Measurements from ENCODE around the gene TNFRSF11A. TPM values are rescaled to one million over a fixed set of nuclear protein-coding genes. Genes with fewer than 3 reads are reported as not detected.

TNFRSF11A gene
- total RNA-seq, 2 experiments from 2014 or later: 3.1 to 3.5 TPM

GRCh38 chr18:62374410-62374965, 49.4 kb downstream of the TNFRSF11A start:
- Mint-ChIP-seq H3K4me3 (no peak overlapping the region), H3K27me3 (ENCODE audit: low read depth) (no peaks in the 10 kb centered on the region), H3K27ac (no peak overlapping the region), H3K4me1 (ENCODE audit: low read depth) (no peaks in the 10 kb centered on the region), H3K36me3 (ENCODE audit: low read depth) (no peaks in the 10 kb centered on the region), H3K9me3 (no peaks in the 10 kb centered on the region)
- CTCF ChIA-PET: no interaction called here
- DNase-seq: no peak
- intact Hi-C loops (cut with micrococcal nuclease): no loop called here

- Mint-ChIP-seq H3K27me3 (ENCODE audit: low read depth) (no peaks in the 10 kb centered on the region), H3K4me3 (no peak overlapping the region), H3K4me1 (ENCODE audit: low read depth) (no peaks in the 10 kb centered on the region), H3K27ac (no peak overlapping the region), H3K9me3 (no peaks in the 10 kb centered on the region), H3K36me3 (ENCODE audit: low read depth) (no peaks in the 10 kb centered on the region)
- CTCF ChIA-PET: no interaction called here
- intact Hi-C loops (cut with micrococcal nuclease): no loop called here
- no peak for DNase-seq
Measured at GRCh38 chr18:62377131-62377807, 52.2 kb downstream of the TNFRSF11A start.

DNA sequence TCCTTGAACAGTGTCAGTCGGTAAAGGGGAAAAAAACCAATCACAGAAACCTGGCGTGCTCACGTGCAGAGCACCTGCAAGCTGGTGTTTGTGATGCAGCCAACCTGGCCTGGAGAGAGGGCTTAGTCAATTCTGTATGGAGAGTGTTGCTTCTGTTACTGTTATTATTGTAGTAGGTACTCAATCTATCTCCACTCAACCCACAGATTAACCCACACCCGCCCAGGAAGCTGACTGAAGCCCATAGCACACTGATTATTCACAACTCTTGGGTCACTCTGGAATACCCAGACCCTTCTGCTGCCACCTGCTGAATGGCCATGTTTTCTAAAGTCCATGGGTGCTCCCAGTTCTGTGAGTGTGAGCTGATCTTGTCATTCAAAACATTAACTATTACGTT, 53.9 kb downstream of the TNFRSF11A start:
- no peak overlapping the region for H3K4me3 Mint-ChIP-seq
- intact Hi-C loops (cut with micrococcal nuclease): no loop called here
- H3K27ac Mint-ChIP-seq: no peak overlapping the region
- DNase-seq: no peak
- no peaks in the 10 kb centered on the region for H3K9me3 Mint-ChIP-seq
- H3K4me1 Mint-ChIP-seq (ENCODE audit: low read depth): no peaks in the 10 kb centered on the region
- peaks cover 2% of the 10 kb centered on the region for H3K36me3 Mint-ChIP-seq (ENCODE audit: low read depth)
- H3K27me3 Mint-ChIP-seq (ENCODE audit: low read depth): no peaks in the 10 kb centered on the region
- CTCF ChIA-PET: interaction anchor here (0.6 kb wide), 1 partner anchor 212 kb away, joined by 3 read pairs; no protein-coding TSS in a partner anchor

DNA sequence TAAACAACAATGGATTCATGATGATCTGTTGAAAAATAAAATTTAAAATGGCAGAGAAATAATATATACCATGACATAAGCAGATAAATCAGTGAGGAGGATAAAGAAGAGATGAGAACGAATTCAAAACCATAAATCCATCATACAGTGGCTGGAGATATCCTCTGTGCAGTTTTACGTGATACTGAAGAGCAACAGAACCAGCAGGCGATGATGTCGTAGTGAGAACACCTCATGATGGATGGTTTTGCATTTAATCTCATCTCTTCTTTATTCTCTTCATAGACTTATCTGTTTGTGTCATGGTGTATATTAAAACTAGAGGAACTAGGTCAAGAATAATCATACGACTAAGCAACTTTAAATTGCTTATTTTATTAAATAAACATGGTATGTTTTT, 56.3 kb downstream of the TNFRSF11A start:
- intact Hi-C loops (cut with micrococcal nuclease): no loop called here
- Mint-ChIP-seq H3K27ac (no peak overlapping the region), H3K4me3 (no peak overlapping the region), H3K9me3 (no peaks in the 10 kb centered on the region), H3K4me1 (ENCODE audit: low read depth) (no peaks in the 10 kb centered on the region), H3K27me3 (ENCODE audit: low read depth) (no peaks in the 10 kb centered on the region), H3K36me3 (ENCODE audit: low read depth) (peaks cover 2% of the 10 kb centered on the region)
- CTCF ChIA-PET: no interaction called here
- no peak for DNase-seq

GRCh38 chr18:62384068-62384467, 59.0 kb downstream of the TNFRSF11A start:
- no peak overlapping the region for H3K27ac Mint-ChIP-seq
- intact Hi-C loops (cut with micrococcal nuclease): no loop called here
- H3K9me3 Mint-ChIP-seq: no peaks in the 10 kb centered on the region
- no peak for DNase-seq
- CTCF ChIA-PET: no interaction called here
- no peaks in the 10 kb centered on the region for H3K4me1 Mint-ChIP-seq (ENCODE audit: low read depth)
- H3K36me3 Mint-ChIP-seq (ENCODE audit: low read depth): peaks cover 2% of the 10 kb centered on the region
- no peak overlapping the region for H3K4me3 Mint-ChIP-seq
- no peaks in the 10 kb centered on the region for H3K27me3 Mint-ChIP-seq (ENCODE audit: low read depth)

- H3K27ac Mint-ChIP-seq: no peak overlapping the region
- no peaks in the 10 kb centered on the region for H3K4me1 Mint-ChIP-seq (ENCODE audit: low read depth)
- intact Hi-C loops (cut with micrococcal nuclease): no loop called here
- CTCF ChIA-PET: interaction anchor here (0.6 kb wide), 1 partner anchor 31 kb away, joined by 3 read pairs; no protein-coding TSS in a partner anchor
- no peaks in the 10 kb centered on the region for H3K9me3 Mint-ChIP-seq
- no peaks in the 10 kb centered on the region for H3K27me3 Mint-ChIP-seq (ENCODE audit: low read depth)
- H3K36me3 Mint-ChIP-seq (ENCODE audit: low read depth): peaks cover 2% of the 10 kb centered on the region
- H3K4me3 Mint-ChIP-seq: no peak overlapping the region
- no peak for DNase-seq
Measured at GRCh38 chr18:62384610-62385097, 59.5 kb downstream of the TNFRSF11A start.

DNA sequence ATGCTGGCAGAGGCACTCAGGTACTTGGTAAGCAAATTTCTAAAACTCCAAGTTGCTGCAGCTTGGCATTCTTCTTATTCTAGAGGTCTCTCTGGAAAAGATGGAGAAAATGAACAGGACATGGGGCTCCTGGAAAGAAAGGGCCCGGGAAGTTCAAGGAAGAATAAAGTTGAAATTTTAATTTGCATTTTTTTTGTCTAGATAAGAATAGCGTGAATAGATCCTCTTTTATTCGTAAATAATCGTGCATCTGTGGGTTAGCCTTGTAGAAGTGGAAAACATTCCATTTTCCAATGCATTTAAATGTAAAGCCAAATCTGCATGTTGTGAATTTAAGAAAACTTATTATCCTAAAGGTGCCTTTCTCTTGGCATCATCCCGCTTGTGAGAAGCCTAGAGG, 61.0 kb downstream of the TNFRSF11A start:
- no peaks in the 10 kb centered on the region for H3K27me3 Mint-ChIP-seq (ENCODE audit: low read depth)
- H3K36me3 Mint-ChIP-seq (ENCODE audit: low read depth): peaks cover 2% of the 10 kb centered on the region
- peaks cover 2% of the 10 kb centered on the region for H3K9me3 Mint-ChIP-seq
- CTCF ChIA-PET: no interaction called here
- H3K4me3 Mint-ChIP-seq: no peak overlapping the region
- no peak overlapping the region for H3K27ac Mint-ChIP-seq
- no peaks in the 10 kb centered on the region for H3K4me1 Mint-ChIP-seq (ENCODE audit: low read depth)
- no peak for DNase-seq
- intact Hi-C loops (cut with micrococcal nuclease): no loop called here

- H3K9me3 Mint-ChIP-seq: peaks cover 2% of the 10 kb centered on the region
- DNase-seq: no peak
- H3K27ac Mint-ChIP-seq: no peak overlapping the region
- no peaks in the 10 kb centered on the region for H3K4me1 Mint-ChIP-seq (ENCODE audit: low read depth)
- peaks cover 2% of the 10 kb centered on the region for H3K36me3 Mint-ChIP-seq (ENCODE audit: low read depth)
- CTCF ChIA-PET: no interaction called here
- H3K27me3 Mint-ChIP-seq (ENCODE audit: low read depth): no peaks in the 10 kb centered on the region
- intact Hi-C loops (cut with micrococcal nuclease): no loop called here
- no peak overlapping the region for H3K4me3 Mint-ChIP-seq
Measured at GRCh38 chr18:62386601-62387000, 61.5 kb downstream of the TNFRSF11A start.

DNA sequence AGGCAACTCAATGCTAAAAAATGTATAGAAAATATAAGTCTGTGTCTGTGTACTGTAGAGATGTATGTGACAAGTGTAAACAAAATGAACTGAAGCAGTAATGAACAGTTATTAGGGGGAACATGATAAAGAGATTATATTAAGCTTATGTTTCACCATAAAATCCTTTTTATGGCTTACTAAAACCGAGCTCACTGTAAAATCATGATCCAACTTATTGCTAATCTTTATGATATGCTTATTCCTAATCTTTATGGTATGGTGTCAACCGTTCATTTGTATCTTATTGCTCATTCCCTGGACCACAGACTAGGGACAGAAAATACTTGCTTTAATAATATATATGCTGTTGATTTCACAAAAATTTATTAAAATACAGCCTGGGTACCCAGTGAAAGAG, 62.1 kb downstream of the TNFRSF11A start:
- Mint-ChIP-seq H3K4me3 (no peak overlapping the region), H3K4me1 (ENCODE audit: low read depth) (no peaks in the 10 kb centered on the region), H3K27me3 (ENCODE audit: low read depth) (no peaks in the 10 kb centered on the region), H3K27ac (no peak overlapping the region), H3K9me3 (peaks cover 2% of the 10 kb centered on the region), H3K36me3 (ENCODE audit: low read depth) (peaks cover 2% of the 10 kb centered on the region)
- intact Hi-C loops (cut with micrococcal nuclease): no loop called here
- DNase-seq: no peak
- CTCF ChIA-PET: interaction anchor here (0.6 kb wide), 1 partner anchor 192 kb away, joined by 6 read pairs; no protein-coding TSS in a partner anchor

DNA sequence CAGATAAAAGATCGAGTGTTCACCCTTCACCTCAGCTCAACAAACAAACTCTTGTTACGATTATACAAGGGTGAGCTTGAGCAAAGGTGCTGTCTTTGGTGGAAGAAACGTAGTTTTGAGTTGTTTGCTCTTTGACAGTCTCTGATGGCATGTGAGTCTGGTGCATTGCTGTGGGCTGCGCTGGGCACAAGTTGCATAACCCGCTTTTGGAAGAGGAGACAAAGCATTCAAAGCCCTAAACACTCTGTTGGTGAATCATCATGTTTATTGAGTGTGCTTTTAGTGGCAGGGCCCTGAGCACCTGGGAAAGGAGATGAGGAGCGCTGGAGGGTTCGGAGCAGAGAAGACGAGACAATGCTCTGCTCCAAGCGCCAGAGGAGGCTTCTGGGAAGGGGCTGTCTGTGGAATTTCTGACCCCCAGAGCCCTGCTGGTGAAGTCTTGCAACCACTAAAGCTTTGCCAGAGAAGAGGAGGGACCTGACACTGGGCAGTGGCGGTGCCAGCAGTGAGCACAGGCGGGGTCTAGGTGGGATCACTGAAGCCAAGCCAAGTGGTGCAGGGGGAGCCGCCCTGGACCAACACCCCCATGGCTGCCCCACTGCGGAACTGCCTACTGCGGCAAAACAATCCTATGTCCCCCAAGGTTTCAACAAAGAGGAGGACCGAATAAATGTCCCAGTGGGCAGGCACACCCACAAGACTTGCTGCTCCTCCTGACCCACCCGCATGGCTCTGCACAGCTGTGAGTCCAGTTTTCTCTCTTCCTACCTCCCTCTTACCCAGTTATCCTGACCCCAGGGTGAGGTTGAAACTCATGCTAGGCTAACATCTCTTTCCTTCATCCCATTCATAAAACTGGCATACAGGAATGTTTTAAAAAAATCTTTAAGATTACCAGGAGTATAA, 64.0 kb downstream of the TNFRSF11A start:
- Mint-ChIP-seq H3K9me3 (peaks cover 2% of the 10 kb centered on the region), H3K4me1 (ENCODE audit: low read depth) (no peaks in the 10 kb centered on the region), H3K27ac (no peak overlapping the region), H3K4me3 (no peak overlapping the region), H3K36me3 (ENCODE audit: low read depth) (no peaks in the 10 kb centered on the region), H3K27me3 (ENCODE audit: low read depth) (no peaks in the 10 kb centered on the region)
- intact Hi-C loops (cut with micrococcal nuclease): no loop called here
- DNase-seq: no peak
- CTCF ChIA-PET: no interaction called here

DNA sequence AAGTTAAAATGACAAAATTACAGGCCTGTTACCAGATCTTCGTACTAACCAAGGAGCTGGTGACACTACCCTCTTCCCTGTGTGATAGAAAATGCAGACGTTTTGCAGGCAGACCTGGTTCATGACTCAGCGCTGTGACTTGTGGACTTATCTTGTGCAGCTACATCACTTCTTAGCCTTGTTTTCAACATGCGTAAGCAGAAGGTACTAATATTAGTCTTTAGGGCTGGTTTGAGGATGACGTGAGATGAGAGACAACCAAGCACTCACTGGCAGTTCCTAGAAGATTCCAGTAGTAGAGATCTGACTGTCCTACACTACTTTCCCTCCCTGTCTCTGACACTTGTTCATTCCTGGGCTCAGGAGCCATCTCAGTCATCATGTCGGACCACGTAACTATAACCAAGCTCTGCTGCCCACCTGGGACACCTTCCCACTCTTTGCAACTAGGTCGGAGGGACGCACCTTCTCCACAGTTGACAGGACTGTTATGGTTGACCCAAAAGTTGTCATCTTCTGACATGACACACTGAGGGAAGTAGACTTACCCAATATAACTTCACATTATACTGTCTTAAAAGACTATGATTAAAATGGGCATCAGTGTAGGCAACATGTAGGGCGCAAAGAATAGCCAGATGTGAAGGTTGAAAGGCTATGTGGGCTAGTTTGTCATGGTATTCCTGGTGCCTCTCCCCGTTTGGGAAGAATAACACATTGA, 64.8 kb downstream of the TNFRSF11A start:
- no peak for DNase-seq
- H3K4me1 Mint-ChIP-seq (ENCODE audit: low read depth): no peaks in the 10 kb centered on the region
- CTCF ChIA-PET: no interaction called here
- no peak overlapping the region for H3K27ac Mint-ChIP-seq
- H3K9me3 Mint-ChIP-seq: peaks cover 2% of the 10 kb centered on the region
- no peaks in the 10 kb centered on the region for H3K27me3 Mint-ChIP-seq (ENCODE audit: low read depth)
- intact Hi-C loops (cut with micrococcal nuclease): no loop called here
- H3K36me3 Mint-ChIP-seq (ENCODE audit: low read depth): no peaks in the 10 kb centered on the region
- no peak overlapping the region for H3K4me3 Mint-ChIP-seq

Measured in activated naive CD4-positive, alpha-beta T cell treated with anti-CD3 and anti-CD28 coated beads for 36 hours (primary cell).